ENCODE measurements around the gene SCN8A.

GRCh38 chr12:51636986-51637385 is 46.0 kb downstream of the SCN8A start:
- no peak for TF ChIP-seq CTCF (IDR thresholded peaks at IDR 0.05; ENCODE audit: insufficient read depth, low read length)
- no peak for TF ChIP-seq GABPA (IDR thresholded peaks at IDR 0.05; ENCODE audit: low read depth)
- no peak for TF ChIP-seq POLR2AphosphoS5 (IDR thresholded peaks at IDR 0.05; ENCODE audit: low read depth)
- no peak for TF ChIP-seq SPI1 (IDR thresholded peaks at IDR 0.05; ENCODE audit: borderline replicate concordance, low read depth)

Measured in HL-60 (cell line).